Neuronal stem cell (in vitro differentiated cells): ENCODE results near the gene CHST13.

Experiments used
- DNase-seq: peaks from one replicate; pipeline ENCODE4 v3.0.0-alpha.2; 2013; ENCODE audit warnings: low spot score
- H2AFZ ChIP-seq: one replicate; pipeline ENCODE4 v1.6.1; 2013; ENCODE audit warnings: mild to moderate bottlenecking, low read length, inconsistent platforms
- H2AK5ac ChIP-seq: 2 replicates; pipeline ENCODE4 v1.6.1; 2013; ENCODE audit warnings: low read depth, mild to moderate bottlenecking, inconsistent platforms, low read length, moderate library complexity, mixed read lengths
- H2BK120ac ChIP-seq: 2 replicates; pipeline ENCODE4 v1.6.1; 2013; ENCODE audit warnings: low read depth, mild to moderate bottlenecking, inconsistent platforms, low read length, moderate library complexity, mixed read lengths
- H2BK12ac ChIP-seq: one replicate; pipeline ENCODE4 v1.6.1; 2013; ENCODE audit warnings: low read length, inconsistent platforms
- H2BK15ac ChIP-seq: 2 replicates; pipeline ENCODE4 v1.6.1; 2013; ENCODE audit warnings: mild to moderate bottlenecking, low read length, inconsistent platforms, mixed read lengths
- H2BK5ac ChIP-seq: one replicate; pipeline ENCODE4 v1.6.1; 2013; ENCODE audit warnings: inconsistent platforms, mild to moderate bottlenecking, low read length, moderate library complexity
- H3K14ac ChIP-seq: one replicate; pipeline ENCODE4 v1.6.1; 2013; ENCODE audit warnings: low read length, inconsistent platforms
- H3K18ac ChIP-seq: 2 replicates; pipeline ENCODE4 v1.6.1; 2013; ENCODE audit warnings: low read length, inconsistent platforms
- H3K23ac ChIP-seq: 2 replicates; pipeline ENCODE4 v1.6.1; 2013; ENCODE audit warnings: low read depth, mild to moderate bottlenecking, mixed read lengths, low read length, inconsistent platforms; ENCODE audit not compliant: poor library complexity
- H3K27ac ChIP-seq: replicated peaks from 3 replicates; pipeline ENCODE4 v1.5.1; 2013; ENCODE audit warnings: low read length, inconsistent platforms
- H3K27me3 ChIP-seq, 3 experiments: 2 replicates each; pipeline ENCODE4 v1.6.1; 2013; ENCODE audit warnings: low read length in 3 of 3, mild to moderate bottlenecking in 2 of 3, inconsistent platforms in 1 of 3, low read depth in 1 of 3, mixed read lengths in 1 of 3, moderate library complexity in 1 of 3; ENCODE audit not compliant: control insufficient read depth in 3 of 3, insufficient read depth in 3 of 3
- H3K36me3 ChIP-seq, 2 donors: replicated peaks in 1 of 2; 2 replicates each; pipeline ENCODE4 v1.6.1; 2013; ENCODE audit warnings: low read length in 2 of 2; ENCODE audit not compliant: control insufficient read depth in 2 of 2, insufficient read depth in 2 of 2
- H3K4ac ChIP-seq: 2 replicates; pipeline ENCODE4 v1.6.1; 2013; ENCODE audit warnings: inconsistent platforms, mild to moderate bottlenecking, low read length, moderate library complexity
- H3K4me1 ChIP-seq, 2 donors: 1 replicate in 1 of 2; 2 replicates in 1 of 2; pipeline ENCODE4 v1.6.1; 2013; ENCODE audit warnings: low read length in 2 of 2, low read depth in 1 of 2; ENCODE audit not compliant: control insufficient read depth in 2 of 2, insufficient read depth in 1 of 2
- H3K4me2 ChIP-seq: one replicate; pipeline ENCODE4 v1.6.1; 2013; ENCODE audit warnings: mild to moderate bottlenecking, low read length, inconsistent platforms; ENCODE audit not compliant: insufficient read depth, poor library complexity, severe bottlenecking
- H3K4me3 ChIP-seq, 2 donors: 2 replicates each; pipeline ENCODE4 v1.5.1; 2013; ENCODE audit warnings: low read length in 2 of 2, mild to moderate bottlenecking in 2 of 2, inconsistent platforms in 1 of 2, moderate library complexity in 1 of 2
- H3K79me1 ChIP-seq: one replicate; pipeline ENCODE4 v1.6.1; 2013; ENCODE audit warnings: low read depth, mild to moderate bottlenecking, inconsistent platforms, low read length, moderate library complexity
- H3K9ac ChIP-seq: one replicate; pipeline ENCODE4 v1.6.1; 2013; ENCODE audit warnings: mild to moderate bottlenecking, low read depth, low read length, inconsistent platforms; ENCODE audit not compliant: poor library complexity
- H3K9me3 ChIP-seq, 2 donors: replicated peaks in 1 of 2; 2 replicates each; pipeline versions ENCODE3 to v1.6.1; 2013; ENCODE audit warnings: low read length in 2 of 2, mild to moderate bottlenecking in 2 of 2, inconsistent platforms in 1 of 2, low read depth in 1 of 2, mixed read lengths in 1 of 2, moderate library complexity in 1 of 2; ENCODE audit not compliant: control insufficient read depth in 2 of 2, insufficient read depth in 1 of 2
- H4K8ac ChIP-seq: one replicate; pipeline ENCODE4 v1.6.1; 2013; ENCODE audit warnings: low read depth, mild to moderate bottlenecking, inconsistent platforms, low read length, moderate library complexity
- H4K91ac ChIP-seq: one replicate; pipeline ENCODE4 v1.6.1; 2013; ENCODE audit warnings: low read length, low read depth, mild to moderate bottlenecking, inconsistent platforms; ENCODE audit not compliant: poor library complexity
- WGBS, 2 donors: extraction: QIAGEN DNeasy Blood & Tissue Kit; methylation state at CpG; one replicate each; pipeline ENCODE4 v1.1.7; 2013; ENCODE audit warnings: missing lambda C conversion rate in 2 of 2, mixed read lengths in 1 of 2; ENCODE audit not compliant: insufficient read length in 2 of 2, insufficient replicate concordance in 1 of 2; ENCODE audit errors: extremely low coverage in 2 of 2; 5-methylcytosine and 5-hydroxymethylcytosine counted together

CHST13 gene

DNA sequence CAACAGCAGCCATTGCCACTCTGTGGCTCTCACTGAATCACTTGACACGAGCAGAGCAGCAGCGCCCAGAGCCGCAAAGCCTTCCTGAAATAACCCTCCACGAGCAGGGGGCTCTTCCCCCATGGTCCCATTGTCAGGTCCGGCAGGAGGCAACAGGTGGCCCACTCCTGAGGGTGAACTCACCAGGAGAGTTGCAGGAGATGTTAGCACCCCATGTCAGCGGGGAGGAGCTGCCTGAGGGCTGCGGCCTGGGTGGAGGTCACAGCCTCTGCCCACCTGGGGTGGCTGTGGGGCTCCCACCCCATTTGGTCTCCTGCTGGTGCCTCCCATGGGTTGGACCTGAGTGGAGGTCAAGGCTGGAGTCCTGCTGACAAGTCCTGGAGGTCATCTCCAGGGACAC, 47.1 kb downstream of the CHST13 start:
- no CpG with 5 or more reads among the region's 7 CpGs for WGBS, 2 donors
- no peak for DNase-seq

DNA sequence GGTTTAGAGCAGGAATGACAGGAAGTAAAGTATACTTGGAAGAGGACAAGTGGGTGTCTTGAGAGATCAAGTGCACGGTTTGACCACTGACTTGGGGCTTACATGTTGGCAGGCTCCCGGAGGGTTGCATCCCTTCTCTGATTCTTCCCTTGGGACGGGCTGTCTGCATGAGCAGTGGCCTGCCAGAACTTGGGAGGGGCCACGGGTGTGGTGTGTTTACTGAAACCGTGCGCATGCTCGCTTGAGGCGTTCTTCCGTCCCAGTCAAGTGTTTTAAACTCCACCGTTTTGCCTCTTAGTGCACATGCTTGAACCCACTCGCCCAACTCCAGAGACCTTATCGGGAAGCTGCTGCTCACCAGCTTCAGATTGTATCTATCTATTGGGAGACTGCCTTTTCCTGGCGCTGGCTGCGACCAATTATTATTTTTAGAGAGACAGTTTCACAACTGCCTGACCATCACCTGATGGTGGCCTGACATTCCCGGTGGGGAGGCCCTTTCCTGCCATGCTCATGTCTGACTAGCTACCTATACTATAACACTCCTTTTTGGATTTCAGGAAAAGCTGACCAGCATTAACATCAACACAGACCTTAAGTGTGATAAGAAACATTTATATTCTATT, 49.6 kb downstream of the CHST13 start:
- Histone ChIP-seq H3K4me2 (no peak overlapping the region), H2BK120ac (no peak overlapping the region), H4K8ac (peak overlapping the region; percentile 43), H2BK15ac (no peak overlapping the region), H3K9me3 (peaks cover 0 to 3% of the 10 kb centered on the region in 2 donors), H2BK5ac (no peak overlapping the region), H3K9ac (peak overlapping the region; percentile 44), H3K79me1 (no peaks in the 10 kb centered on the region), H2BK12ac (no peak overlapping the region), H3K4ac (no peak overlapping the region), H3K14ac (no peak overlapping the region), H3K18ac (no peak overlapping the region), H3K4me3 (no peak overlapping the region), H2AFZ (no peak overlapping the region), H3K36me3 (no peaks in the 10 kb centered on the region), H3K4me1 (peaks cover 2 to 6% of the 10 kb centered on the region in 2 donors), H3K27me3 (no peaks in the 10 kb centered on the region), H4K91ac (no peak overlapping the region), H3K23ac (no peak overlapping the region), H2AK5ac (no peak overlapping the region), H3K27ac (no peak overlapping the region)
- DNase-seq = no peak
- no CpG with 5 or more reads among the region's 15 CpGs for WGBS, 2 donors

More for the DNA sequence above, 47.1 kb downstream of the CHST13 start:
- H2BK5ac ChIP-seq = no peak overlapping the region
- no peak overlapping the region for H3K14ac ChIP-seq
- H3K9me3 ChIP-seq = no peaks in the 10 kb centered on the region
- H4K8ac ChIP-seq = no peak overlapping the region
- H2BK15ac ChIP-seq = no peak overlapping the region
- no peak overlapping the region for H2BK12ac ChIP-seq
- H3K4me3 ChIP-seq = no peak overlapping the region
- no peak overlapping the region for H4K91ac ChIP-seq
- H3K4me1 ChIP-seq = peaks cover 3 to 12% of the 10 kb centered on the region in 2 donors
- H2AK5ac ChIP-seq = no peak overlapping the region
- no peak overlapping the region for H3K23ac ChIP-seq
- no peak overlapping the region for H2AFZ ChIP-seq
- H3K27me3 ChIP-seq = peaks cover 0 to 3% (median 0%) of the 10 kb centered on the region in 3 experiments
- H3K4ac ChIP-seq = no peak overlapping the region
- no peak overlapping the region for H3K9ac ChIP-seq
- H3K18ac ChIP-seq = peak overlapping the region; percentile 70
- H3K27ac ChIP-seq = no peak overlapping the region
- H3K79me1 ChIP-seq = no peaks in the 10 kb centered on the region
- H3K4me2 ChIP-seq = no peak overlapping the region
- no peaks in the 10 kb centered on the region for H3K36me3 ChIP-seq
- no peak overlapping the region for H2BK120ac ChIP-seq

DNA sequence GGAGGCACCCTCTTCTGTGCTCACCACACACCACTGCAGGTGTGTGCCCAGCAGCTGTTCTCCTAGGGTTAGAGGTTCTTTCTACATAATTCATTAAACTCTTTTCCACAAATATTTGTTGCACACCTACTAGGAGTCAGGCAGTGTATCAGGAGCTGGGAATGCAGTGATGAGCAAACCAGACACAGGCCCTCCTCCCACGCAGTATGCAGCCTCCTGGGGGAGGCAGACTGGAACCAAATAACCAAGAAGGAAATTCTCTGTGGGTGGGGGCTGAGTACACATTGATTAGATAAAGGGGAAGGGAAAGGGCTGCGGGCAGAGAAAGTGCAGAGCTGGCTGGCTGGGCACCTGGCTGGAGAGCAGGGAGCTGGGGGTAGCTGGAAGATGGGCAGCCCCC, 53.3 kb downstream of the CHST13 start:
- Histone ChIP-seq H3K4me1 (no peaks in the 10 kb centered on the region), H4K8ac (no peak overlapping the region), H2AK5ac (peak overlapping the region; percentile 21), H3K36me3 (no peaks in the 10 kb centered on the region), H3K23ac (no peak overlapping the region), H2BK5ac (no peak overlapping the region), H3K27ac (no peak overlapping the region), H3K9me3 (peaks cover 3 to 5% of the 10 kb centered on the region in 2 donors), H3K14ac (no peak overlapping the region), H3K27me3 (no peaks in the 10 kb centered on the region), H3K4me2 (no peak overlapping the region), H3K4me3 (no peak overlapping the region), H2BK15ac (no peak overlapping the region), H2AFZ (no peak overlapping the region), H4K91ac (no peak overlapping the region), H3K79me1 (no peaks in the 10 kb centered on the region), H2BK12ac (no peak overlapping the region), H3K9ac (no peak overlapping the region), H3K4ac (no peak overlapping the region), H2BK120ac (no peak overlapping the region), H3K18ac (no peak overlapping the region)
- no peak for DNase-seq
- no CpG with 5 or more reads among the region's 2 CpGs for WGBS, 2 donors

DNA sequence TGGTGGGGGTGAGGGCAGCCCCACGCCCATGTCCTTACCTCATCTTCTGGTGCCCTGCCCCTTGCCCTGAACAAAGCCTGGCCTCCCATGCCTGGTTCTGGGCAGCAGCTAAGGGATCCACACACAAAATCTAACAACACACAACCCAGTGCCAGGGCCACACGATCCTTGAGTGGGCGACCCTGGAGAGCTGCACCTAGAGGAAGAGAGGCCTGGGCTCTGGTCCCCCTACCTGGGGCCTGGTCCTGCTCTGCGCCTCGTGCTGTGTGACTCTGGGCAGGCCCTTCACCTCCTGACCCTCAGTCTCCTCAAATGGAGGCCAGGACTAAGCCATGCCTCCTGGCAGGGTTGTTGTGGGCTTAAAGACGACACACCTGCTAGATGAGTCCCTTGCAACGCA, 54.7 kb downstream of the CHST13 start:
- DNase-seq = no peak
- no peaks in the 10 kb centered on the region for H3K36me3 ChIP-seq

More for the DNA sequence above, 54.7 kb downstream of the CHST13 start:
- H2BK5ac ChIP-seq = no peak overlapping the region
- H3K27ac ChIP-seq = no peak overlapping the region
- no peaks in the 10 kb centered on the region for H3K79me1 ChIP-seq
- no peak overlapping the region for H2BK15ac ChIP-seq
- H4K91ac ChIP-seq = peak overlapping the region; percentile 58
- peaks cover 0 to 2% (median 0%) of the 10 kb centered on the region in 3 experiments for H3K27me3 ChIP-seq
- no CpG with 5 or more reads among the region's 7 CpGs for WGBS, 2 donors
- H2AK5ac ChIP-seq = no peak overlapping the region
- H3K4me2 ChIP-seq = no peak overlapping the region
- peak overlapping the region; percentile 2 for H3K18ac ChIP-seq
- no peak overlapping the region for H3K9ac ChIP-seq
- no peak overlapping the region for H4K8ac ChIP-seq
- no peak overlapping the region for H3K4ac ChIP-seq
- H2AFZ ChIP-seq = no peak overlapping the region
- no peak overlapping the region for H2BK12ac ChIP-seq
- H3K4me1 ChIP-seq = no peaks in the 10 kb centered on the region
- no peak overlapping the region for H3K4me3 ChIP-seq
- no peak overlapping the region for H2BK120ac ChIP-seq
- H3K14ac ChIP-seq = no peak overlapping the region
- H3K23ac ChIP-seq = no peak overlapping the region
- peaks cover 3 to 5% of the 10 kb centered on the region in 2 donors for H3K9me3 ChIP-seq
